ENCODE data around the gene BLVRA. TPM values are rescaled to one million over a fixed set of nuclear protein-coding genes. Genes with fewer than 3 reads are reported as not detected.

The BLVRA gene
- total and polyA plus RNA-seq, 7 donors = 22.9 to 105 (median 60.4) TPM

GRCh38 chr7:43844257-43844656, 85.8 kb downstream of the BLVRA start:
- no peak overlapping the region for H3K27ac ChIP-seq
- DNase-seq = no peak
- intact Hi-C loops (cut with DNase I) = no loop called here
- no peaks in the 10 kb centered on the region for H3K27me3 ChIP-seq
- H3K4me3 ChIP-seq = no peak overlapping the region
- H3K4me1 ChIP-seq = no peaks in the 10 kb centered on the region
- H3K36me3 ChIP-seq = no peaks in the 10 kb centered on the region
- TF ChIP-seq POLR2AphosphoS5 (IDR thresholded peaks at IDR 0.05) (no peak), POLR2A (IDR thresholded peaks at IDR 0.05) (no peak), EP300 (IDR thresholded peaks at IDR 0.05) (no peak), CTCF (IDR thresholded peaks at IDR 0.05) (no peak)
- no peaks in the 10 kb centered on the region for H3K9me3 ChIP-seq
- WGBS, 2 donors = 93 to 96% methylated on average over 2 of the region's 2 CpGs

- Histone ChIP-seq H3K36me3 (no peaks in the 10 kb centered on the region), H3K4me1 (no peaks in the 10 kb centered on the region), H3K4me3 (no peak overlapping the region), H3K9me3 (no peaks in the 10 kb centered on the region), H3K27ac (no peak overlapping the region), H3K27me3 (no peaks in the 10 kb centered on the region)
- TF ChIP-seq POLR2AphosphoS5 (IDR thresholded peaks at IDR 0.05) (no peak), CTCF (IDR thresholded peaks at IDR 0.05) (no peak), POLR2A (IDR thresholded peaks at IDR 0.05) (no peak), EP300 (IDR thresholded peaks at IDR 0.05) (no peak)
- DNase-seq = no peak
- 86 to 87% methylated on average over 2 of the region's 2 CpGs for WGBS, 2 donors
- intact Hi-C loops (cut with DNase I) = no loop called here
These were observed 86.2 kb downstream of the BLVRA start for GRCh38 chr7:43844662-43845061.

GRCh38 chr7:43847496-43847895, 89.0 kb downstream of the BLVRA start:
- intact Hi-C loops (cut with DNase I) = no loop called here
- no peak for DNase-seq
- Histone ChIP-seq H3K4me1 (no peaks in the 10 kb centered on the region), H3K27ac (no peak overlapping the region), H3K9me3 (no peaks in the 10 kb centered on the region), H3K36me3 (no peaks in the 10 kb centered on the region), H3K27me3 (no peaks in the 10 kb centered on the region), H3K4me3 (no peak overlapping the region)
- TF ChIP-seq CTCF (IDR thresholded peaks at IDR 0.05) = no peak
- no peak for TF ChIP-seq EP300 (IDR thresholded peaks at IDR 0.05)
- no peak for TF ChIP-seq POLR2AphosphoS5 (IDR thresholded peaks at IDR 0.05)
- no peak for TF ChIP-seq POLR2A (IDR thresholded peaks at IDR 0.05)
- 46 to 63% methylated on average over 4 of the region's 4 CpGs for WGBS, 2 donors

- no peaks in the 10 kb centered on the region for H3K27me3 ChIP-seq
- intact Hi-C loops (cut with DNase I) = no loop called here
- H3K36me3 ChIP-seq = no peaks in the 10 kb centered on the region
- no peak for DNase-seq
- no peak overlapping the region for H3K4me3 ChIP-seq
- H3K27ac ChIP-seq = no peak overlapping the region
- TF ChIP-seq CTCF (IDR thresholded peaks at IDR 0.05) = no peak
- TF ChIP-seq POLR2A (IDR thresholded peaks at IDR 0.05) = no peak
- 50 to 81% methylated on average over 2 of the region's 2 CpGs for WGBS, 2 donors
- H3K4me1 ChIP-seq = no peaks in the 10 kb centered on the region
- no peaks in the 10 kb centered on the region for H3K9me3 ChIP-seq
These were observed 90.6 kb downstream of the BLVRA start for GRCh38 chr7:43849047-43849446.

GRCh38 chr7:43850348-43851116, 92.1 kb downstream of the BLVRA start:
- TF ChIP-seq EP300 (IDR thresholded peaks at IDR 0.05) (no peak), POLR2AphosphoS5 (IDR thresholded peaks at IDR 0.05) (no peak), POLR2A (IDR thresholded peaks at IDR 0.05) (no peak), CTCF (IDR thresholded peaks at IDR 0.05) (no peak)
- Histone ChIP-seq H3K4me3 (no peak overlapping the region), H3K4me1 (no peaks in the 10 kb centered on the region), H3K9me3 (no peaks in the 10 kb centered on the region), H3K36me3 (no peaks in the 10 kb centered on the region), H3K27ac (no peak overlapping the region), H3K27me3 (no peaks in the 10 kb centered on the region)
- intact Hi-C loops (cut with DNase I) = no loop called here
- 85 to 92% methylated on average over 5 of the region's 5 CpGs for WGBS, 2 donors
- no peak for DNase-seq
